ENCODE data around the gene RAB24. TPM values are rescaled to one million over a fixed set of nuclear protein-coding genes. Genes with fewer than 3 reads are reported as not detected.
"Not testable (repeated sequence)": the region's sequence is repeated elsewhere in the genome, so short reads cannot be mapped to it uniquely, and the experiment has no call there.

RAB24 gene
- total RNA-seq, 2 donors from 2014 or later: 14.8 to 21.5 TPM

DNA sequence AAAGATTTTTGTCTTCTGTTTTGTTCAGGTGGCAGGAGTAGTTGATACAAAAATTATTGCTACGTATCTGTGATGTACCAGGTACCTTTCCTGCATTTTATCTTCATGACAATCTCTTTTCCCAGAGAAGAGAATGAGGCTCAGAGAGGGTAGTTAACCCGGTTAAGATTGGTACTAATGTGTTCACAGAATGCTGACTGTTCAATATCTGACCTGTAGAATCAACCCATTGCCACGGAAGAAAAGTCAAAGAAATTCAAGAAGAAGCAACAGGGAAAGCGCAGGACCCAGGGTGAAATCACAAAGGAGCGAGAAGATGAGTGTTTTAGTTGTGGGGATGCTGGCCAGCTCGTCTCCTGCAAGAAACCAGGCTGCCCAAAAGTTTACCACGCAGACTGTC lies 11.8 kb downstream of the RAB24 start:
- ATAC-seq (no peak), DNase-seq (ENCODE audit: low spot score in 2 of 2) (no peak)
- no peaks in the 10 kb centered on the region for H3K9me3 Mint-ChIP-seq
- peak overlapping the region in 1 of 2 donors; percentile 1 for H3K27ac Mint-ChIP-seq
- peaks cover 8 to 20% of the 10 kb centered on the region in 2 donors for H3K36me3 Mint-ChIP-seq

DNA sequence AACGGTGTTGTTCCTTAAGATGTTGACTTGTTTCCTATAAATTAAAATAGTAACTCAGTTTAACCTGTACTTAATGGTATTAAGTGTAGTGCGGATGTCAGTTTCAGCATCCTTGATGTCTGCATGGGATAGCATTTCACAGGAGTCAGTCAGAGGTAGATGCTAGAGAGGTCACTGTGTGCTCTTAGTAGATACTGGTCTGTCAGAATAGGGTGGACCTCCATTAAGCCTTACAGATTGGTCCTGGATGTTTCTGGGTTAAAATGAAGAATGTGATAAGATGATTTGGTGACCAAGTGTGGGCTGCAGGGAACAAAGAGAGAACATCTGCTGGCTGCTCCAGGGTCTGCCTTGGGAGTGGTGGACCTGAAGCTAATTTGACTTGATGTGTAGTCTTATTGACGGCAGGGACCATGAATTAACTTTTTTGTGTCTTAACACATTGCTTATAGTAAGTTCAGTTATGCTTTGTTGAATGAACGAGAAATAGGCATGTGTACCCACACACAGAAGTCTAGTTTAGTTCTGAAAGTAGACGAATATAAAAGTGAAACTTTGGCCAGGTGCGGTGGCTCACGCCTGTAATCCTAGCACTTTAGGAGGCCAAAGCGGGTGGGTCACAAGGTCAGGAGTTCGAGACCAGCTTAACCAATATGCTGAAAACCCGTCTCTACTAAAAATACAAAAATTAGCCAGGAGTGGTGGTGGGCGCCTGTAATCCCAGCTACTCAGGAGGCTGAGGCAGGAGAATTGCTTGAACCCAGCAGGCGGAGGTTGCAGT lies 12.5 kb downstream of the RAB24 start:
- Mint-ChIP-seq H3K9me3 (no peaks in the 10 kb centered on the region), H3K27ac (peak overlapping the region in 1 of 2 donors; percentile 44), H3K36me3 (peaks cover 8 to 13% of the 10 kb centered on the region in 2 donors)
- DNase-seq (ENCODE audit: low spot score in 2 of 2) (no peak), ATAC-seq (no peak)

DNA sequence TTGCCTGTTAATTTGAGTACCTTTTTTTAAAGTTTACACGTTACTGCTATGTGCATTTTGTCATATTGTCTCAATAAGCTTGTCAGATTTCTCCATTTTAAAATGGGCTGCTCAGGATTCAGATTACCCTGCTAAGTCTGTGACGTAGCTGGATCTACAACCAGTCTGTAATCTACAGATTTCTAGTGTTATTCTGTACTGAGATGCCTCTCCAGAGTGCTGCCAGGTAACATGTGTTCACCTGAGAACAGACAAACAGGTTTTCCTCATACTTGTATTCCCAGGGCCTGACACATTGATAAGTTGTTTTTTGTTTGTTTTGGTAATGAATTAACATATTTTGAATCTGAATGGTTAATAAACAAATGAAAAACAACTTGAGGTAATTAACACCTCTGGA lies 15.3 kb downstream of the RAB24 start:
- DNase-seq (ENCODE audit: low spot score in 2 of 2): no peak
- Mint-ChIP-seq H3K9me3 (no peaks in the 10 kb centered on the region), H3K27ac (no peak overlapping the region), H3K36me3 (peaks cover 5 to 13% of the 10 kb centered on the region in 2 donors)
- ATAC-seq: no peak

DNA sequence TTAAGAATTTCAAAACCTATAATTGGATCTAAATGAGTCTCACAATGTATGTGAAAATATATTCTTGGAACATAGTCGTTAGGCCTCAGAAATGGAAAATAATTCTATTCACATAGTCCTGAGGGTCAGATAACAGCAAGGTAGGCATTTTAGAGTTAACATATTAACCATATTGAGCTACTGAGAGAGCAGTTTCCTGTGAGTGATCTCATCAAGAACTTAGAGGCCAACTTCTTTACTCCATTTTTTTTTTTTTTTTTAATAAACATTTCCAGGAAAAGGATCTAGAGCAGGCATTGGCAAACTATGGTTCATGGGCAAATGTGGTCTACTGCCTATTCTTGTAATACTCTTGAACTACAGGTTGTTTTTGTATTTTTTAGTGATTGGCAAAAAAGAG lies 26.6 kb downstream of the RAB24 start:
- ATAC-seq (no peak), DNase-seq (ENCODE audit: low spot score in 2 of 2) (no peak)
- H3K36me3 Mint-ChIP-seq: peaks cover 4 to 6% of the 10 kb centered on the region in 2 donors
- no peaks in the 10 kb centered on the region for H3K9me3 Mint-ChIP-seq
- H3K27ac Mint-ChIP-seq: peak overlapping the region; percentile 72 to 87

DNA sequence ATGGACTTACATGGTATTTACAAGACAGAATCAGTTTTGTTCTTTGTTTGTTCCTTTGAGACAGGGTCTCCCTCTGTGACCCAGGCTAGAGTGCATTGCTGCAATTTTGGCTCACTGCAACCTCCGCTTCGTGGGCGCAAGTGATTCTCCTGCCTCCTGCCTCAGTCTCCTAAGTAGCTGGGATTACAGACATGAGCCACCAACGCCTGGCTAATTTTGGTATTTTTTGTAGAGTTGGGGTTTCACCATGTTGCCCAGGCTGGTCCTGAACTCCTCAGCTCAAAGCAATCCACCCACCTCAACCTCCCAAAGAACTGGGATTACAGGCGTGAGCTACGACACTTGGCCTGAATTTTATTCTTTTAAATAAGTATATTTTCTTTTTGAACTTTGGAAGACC lies 27.6 kb downstream of the RAB24 start:
- Mint-ChIP-seq H3K36me3 (peaks cover 6 to 8% of the 10 kb centered on the region in 2 donors), H3K9me3 (no peaks in the 10 kb centered on the region), H3K27ac (peak overlapping the region in 1 of 2 donors; percentile 68)
- DNase-seq (ENCODE audit: low spot score in 2 of 2): no peak
- ATAC-seq: no peak

DNA sequence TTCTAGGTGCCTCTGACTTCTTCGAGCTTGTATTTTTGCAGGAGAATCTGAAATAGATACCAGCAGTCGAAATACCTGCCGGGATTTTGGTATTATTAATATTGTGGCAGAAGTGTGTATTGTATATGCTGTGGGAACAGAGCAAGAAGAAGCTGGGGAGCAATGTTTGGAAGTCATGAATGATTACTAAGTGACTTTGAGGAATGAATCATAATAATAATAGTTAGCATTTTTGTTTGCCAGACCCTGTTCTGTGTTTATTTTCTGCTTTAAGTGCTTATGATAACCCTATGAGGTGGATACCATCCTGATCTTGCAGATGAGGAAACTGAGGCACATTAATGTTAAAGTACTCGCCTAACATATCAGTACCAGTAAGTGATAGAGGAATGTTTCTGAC lies 32.4 kb downstream of the RAB24 start:
- peaks cover 4 to 6% of the 10 kb centered on the region in 2 donors for H3K36me3 Mint-ChIP-seq

DNA sequence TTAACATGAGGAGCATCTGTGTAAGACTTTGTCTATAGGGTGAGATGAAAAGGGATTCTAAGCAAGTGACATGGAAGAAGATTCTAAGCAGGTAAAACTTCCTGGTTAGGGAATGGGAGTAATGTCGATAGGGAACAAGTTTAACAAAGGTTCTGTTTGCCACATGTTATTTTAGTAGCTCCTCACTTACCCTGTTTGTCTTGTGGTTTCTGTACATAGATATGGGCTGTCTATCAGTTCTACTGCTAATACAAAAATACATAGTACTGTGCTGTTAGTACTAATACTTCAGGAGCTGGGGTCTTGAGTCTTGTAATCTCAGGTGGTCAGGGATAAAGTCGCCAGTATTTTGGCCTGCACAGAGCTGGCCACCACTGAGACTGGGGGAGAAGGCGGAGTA lies 32.9 kb downstream of the RAB24 start:
- H3K36me3 Mint-ChIP-seq: peaks cover 4 to 6% of the 10 kb centered on the region in 2 donors
- no peaks in the 10 kb centered on the region for H3K9me3 Mint-ChIP-seq

More for the DNA sequence above, 32.4 kb downstream of the RAB24 start:
- no peak for DNase-seq (ENCODE audit: low spot score in 2 of 2)
- Mint-ChIP-seq H3K27ac (peak overlapping the region in 1 of 2 donors; percentile 64), H3K9me3 (no peaks in the 10 kb centered on the region)
- no peak for ATAC-seq

DNA sequence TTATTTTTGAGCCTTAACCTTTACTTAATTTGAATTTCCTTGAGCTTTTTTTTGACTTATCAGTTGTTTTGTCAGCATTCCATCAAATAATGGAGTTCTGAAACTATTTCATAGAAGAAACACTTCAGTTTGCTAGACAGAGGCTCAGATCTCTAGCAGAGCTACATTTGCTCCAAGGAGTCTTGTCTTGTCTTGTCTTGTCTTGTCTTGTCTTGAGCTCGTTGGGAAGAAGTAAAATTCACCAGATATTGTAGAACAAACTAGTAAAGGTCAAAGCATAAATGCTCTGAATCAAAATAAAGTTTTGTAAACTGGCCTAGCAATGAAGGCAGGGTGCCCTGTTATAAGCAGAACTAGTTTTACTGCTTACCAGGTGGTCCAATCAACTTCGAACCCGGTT lies 33.5 kb downstream of the RAB24 start:
- ATAC-seq: no peak
- DNase-seq (ENCODE audit: low spot score in 2 of 2): no peak
- Mint-ChIP-seq H3K27ac (peak overlapping the region in 1 of 2 donors; percentile 66), H3K9me3 (no peaks in the 10 kb centered on the region), H3K36me3 (peaks cover 4 to 6% of the 10 kb centered on the region in 2 donors)

More for the DNA sequence above, 32.9 kb downstream of the RAB24 start:
- H3K27ac Mint-ChIP-seq: peak overlapping the region; percentile 66 to 91
- DNase-seq (ENCODE audit: low spot score in 2 of 2): no peak
- ATAC-seq: no peak

DNA sequence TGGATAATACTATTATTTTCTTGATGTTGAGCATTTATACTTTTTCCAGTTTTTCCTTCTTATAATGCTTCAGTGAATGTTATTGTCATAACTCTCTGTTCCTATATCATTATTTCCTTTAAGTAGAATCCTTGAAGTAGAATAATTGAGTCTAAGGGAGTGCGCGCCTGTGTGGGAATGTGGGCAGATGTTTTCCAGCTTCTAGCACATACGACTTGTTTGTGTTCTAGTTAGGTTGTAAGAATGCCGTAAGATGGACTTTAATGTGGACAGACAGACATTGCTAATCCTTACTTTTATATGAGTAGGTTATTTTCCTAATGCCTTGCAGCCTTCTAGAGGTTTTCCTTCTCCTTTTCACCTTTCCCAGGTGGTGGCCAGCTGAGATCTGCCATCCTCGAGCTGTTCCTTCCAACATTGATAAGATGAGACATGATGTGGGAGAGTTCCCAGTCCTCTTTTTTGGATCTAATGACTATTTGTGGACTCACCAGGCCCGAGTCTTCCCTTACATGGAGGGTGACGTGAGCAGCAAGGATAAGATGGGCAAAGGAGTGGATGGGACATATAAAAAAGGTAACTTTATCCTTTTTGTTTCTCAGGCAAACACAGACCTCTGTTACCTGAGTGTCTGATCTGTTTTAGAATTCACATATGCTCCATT lies 34.2 kb downstream of the RAB24 start:
- Mint-ChIP-seq H3K9me3 (no peaks in the 10 kb centered on the region), H3K27ac (peak overlapping the region in 1 of 2 donors; percentile 66), H3K36me3 (peaks cover 4 to 6% of the 10 kb centered on the region in 2 donors)
- DNase-seq (ENCODE audit: low spot score in 2 of 2): no peak
- no peak for ATAC-seq

DNA sequence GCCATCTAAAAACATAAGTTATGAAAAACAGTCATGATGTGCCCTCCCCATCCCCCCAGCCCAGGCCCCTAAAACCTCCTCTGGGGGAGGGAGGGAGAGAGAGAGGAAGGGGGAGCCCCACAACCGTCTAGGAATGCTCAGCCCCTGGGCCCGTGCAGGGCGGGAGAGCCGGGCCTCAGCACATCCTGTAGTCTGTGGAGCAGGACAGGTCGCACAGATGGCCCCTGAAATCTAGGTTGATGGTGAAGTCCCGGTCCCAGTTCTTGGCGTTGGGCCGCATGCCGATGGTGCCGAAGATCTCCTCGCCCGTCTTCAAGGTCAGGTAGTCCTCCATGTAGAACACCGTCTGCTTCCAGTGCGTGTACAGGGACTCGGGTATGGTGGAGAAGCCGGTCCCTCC lies 38.1 kb downstream of the RAB24 start:
- Mint-ChIP-seq H3K27ac (no peak overlapping the region), H3K36me3 (peaks cover 0 to 4% of the 10 kb centered on the region in 2 donors), H3K9me3 (no peaks in the 10 kb centered on the region)
- DNase-seq (ENCODE audit: low spot score in 2 of 2) (no peak), ATAC-seq (no peak)

DNA sequence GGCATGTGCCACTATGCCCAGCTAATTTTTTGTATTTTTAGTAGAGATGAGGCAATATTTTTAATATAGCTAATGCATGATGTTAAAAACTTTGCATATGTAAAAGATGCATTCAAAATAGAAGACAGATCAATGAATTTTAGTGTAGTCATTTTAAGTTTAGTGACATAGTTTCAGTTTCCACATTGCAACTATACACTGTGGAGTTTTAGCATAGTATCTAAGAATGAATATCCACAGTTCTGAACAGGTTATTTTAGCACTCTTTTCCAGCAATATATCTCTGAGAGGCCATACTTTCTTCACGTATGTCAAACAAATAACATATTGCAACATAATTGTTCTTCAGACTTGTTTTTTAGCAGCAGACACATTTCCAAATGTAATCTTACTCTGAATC lies 39.3 kb downstream of the RAB24 start:
- Mint-ChIP-seq H3K9me3 (no peaks in the 10 kb centered on the region), H3K36me3 (peaks cover 0 to 2% of the 10 kb centered on the region in 2 donors), H3K27ac (no peak overlapping the region)
- DNase-seq (ENCODE audit: low spot score in 2 of 2) (no peak), ATAC-seq (peak in 1 of 2 donors; percentile 69)

DNA sequence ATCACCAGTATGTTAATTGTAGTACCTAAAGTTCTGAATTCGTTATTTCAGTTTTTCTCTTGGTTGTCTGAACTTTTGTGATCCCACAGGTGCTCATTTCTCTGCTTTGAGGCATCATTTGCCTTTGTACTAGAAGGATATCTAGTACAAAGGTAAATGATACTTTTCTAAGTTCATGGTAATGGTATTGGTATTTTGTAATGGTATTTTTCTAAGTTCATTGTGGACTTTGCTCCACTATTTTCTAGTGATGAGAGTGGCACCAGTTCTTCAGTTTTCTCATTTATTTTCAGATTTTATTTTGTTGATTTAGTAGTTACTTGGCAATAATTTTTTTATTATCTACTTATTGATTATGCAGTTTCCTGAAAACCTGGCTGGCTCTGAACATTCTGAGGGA lies 42.0 kb downstream of the RAB24 start:
- DNase-seq (ENCODE audit: low spot score in 2 of 2): no peak
- Mint-ChIP-seq H3K36me3 (peaks cover 0 to 7% of the 10 kb centered on the region in 2 donors), H3K9me3 (no peaks in the 10 kb centered on the region)

DNA sequence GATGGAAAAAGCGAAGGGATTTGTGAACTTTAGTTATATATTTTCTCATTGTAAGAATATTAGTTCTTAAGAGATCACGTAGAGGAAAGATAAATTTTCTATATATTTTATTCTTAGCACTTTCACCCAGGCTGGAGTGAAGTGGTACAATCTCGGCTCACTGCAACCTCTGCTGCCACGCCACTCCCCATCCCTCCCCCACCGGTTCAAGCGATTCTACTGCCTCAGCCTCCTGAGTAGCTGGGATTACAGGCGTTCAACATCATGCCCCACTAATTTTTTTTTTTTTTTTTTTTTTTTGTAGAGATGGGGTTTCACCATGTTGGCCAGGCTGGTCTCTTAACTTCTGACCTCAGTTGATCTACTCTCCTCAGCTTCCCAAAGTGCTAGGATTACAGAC lies 42.6 kb downstream of the RAB24 start:
- H3K36me3 Mint-ChIP-seq: peaks cover 0 to 7% of the 10 kb centered on the region in 2 donors
- DNase-seq (ENCODE audit: low spot score in 2 of 2): no peak
- no peak for ATAC-seq
- no peaks in the 10 kb centered on the region for H3K9me3 Mint-ChIP-seq
- no peak overlapping the region for H3K27ac Mint-ChIP-seq

More for the DNA sequence above, 42.0 kb downstream of the RAB24 start:
- H3K27ac Mint-ChIP-seq: peak overlapping the region in 1 of 2 donors; percentile 31
- no peak for ATAC-seq

DNA sequence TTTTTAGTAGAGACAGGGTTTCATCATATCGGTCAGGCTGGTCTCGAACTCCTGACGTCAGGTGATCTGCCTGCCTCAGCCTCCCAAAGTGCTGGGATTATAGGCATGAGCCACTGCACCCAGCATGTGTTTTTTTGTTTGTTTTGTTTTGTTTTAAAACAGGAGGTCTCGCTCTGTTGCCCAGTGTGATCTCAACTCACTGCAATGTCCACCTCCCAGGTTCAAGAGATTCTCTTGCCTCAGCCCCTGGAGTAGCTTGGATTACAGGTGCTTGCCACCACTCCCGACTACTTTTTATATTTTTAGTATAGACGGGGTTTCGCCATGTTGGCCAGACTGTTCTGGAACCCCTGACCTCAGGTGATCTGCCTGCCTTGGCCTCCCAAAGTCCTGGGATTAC lies 44.8 kb downstream of the RAB24 start:
- ATAC-seq; H3K9me3 Mint-ChIP-seq; DNase-seq (ENCODE audit: low spot score in 2 of 2); H3K27ac Mint-ChIP-seq; H3K36me3 Mint-ChIP-seq: not testable (repeated sequence)

DNA sequence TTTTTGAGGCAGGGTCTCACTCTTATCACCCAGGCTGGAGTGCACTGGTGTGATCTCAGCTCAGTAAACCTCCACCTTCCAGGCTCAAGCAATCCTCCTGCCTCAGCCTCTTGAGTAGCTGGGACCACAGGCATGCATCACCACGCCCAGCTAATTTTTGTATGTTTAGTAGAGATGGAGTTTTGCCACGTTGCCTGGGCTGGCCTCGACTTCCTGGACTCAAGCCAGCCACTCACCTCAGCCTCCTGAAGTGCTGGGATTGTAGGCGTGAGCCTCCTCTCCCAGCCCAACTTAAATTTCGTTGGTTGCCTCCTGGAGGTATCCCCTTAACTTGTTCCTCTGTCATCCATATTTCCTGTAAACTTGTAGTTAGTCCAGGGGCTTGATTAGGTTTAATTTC lies 47.2 kb downstream of the RAB24 start:
- Mint-ChIP-seq H3K27ac (peak overlapping the region in 1 of 2 donors; percentile 40), H3K36me3 (peaks cover 0 to 7% of the 10 kb centered on the region in 2 donors), H3K9me3 (no peaks in the 10 kb centered on the region)
- no peak for ATAC-seq
- no peak for DNase-seq (ENCODE audit: low spot score in 2 of 2)

DNA sequence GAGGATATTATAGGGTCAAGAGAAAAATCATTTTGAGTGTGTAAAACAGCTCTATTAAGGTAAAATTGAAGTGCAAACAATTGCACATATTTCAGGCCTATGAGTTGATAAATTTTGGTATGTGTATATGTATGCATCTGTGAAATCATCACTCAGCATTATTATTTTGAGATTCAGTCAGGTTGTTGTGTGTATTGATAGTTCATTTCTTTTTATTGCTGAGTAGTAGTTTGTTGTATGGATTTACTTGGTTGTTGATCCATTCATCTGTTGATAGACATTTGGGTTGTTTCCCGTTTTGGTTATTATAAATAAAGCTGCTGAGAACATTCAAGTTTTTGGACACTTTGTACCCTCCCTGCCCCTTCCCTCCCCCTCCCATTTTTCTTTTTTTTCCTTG lies 50.3 kb downstream of the RAB24 start:
- Mint-ChIP-seq H3K9me3 (no peaks in the 10 kb centered on the region), H3K27ac (no peak overlapping the region), H3K36me3 (no peaks in the 10 kb centered on the region)
- no peak for DNase-seq (ENCODE audit: low spot score in 2 of 2)
- ATAC-seq: no peak
